EL (cell line): Measurements from ENCODE around the gene RBMS3.
"Not testable (repeated sequence)": the region's sequence is repeated elsewhere in the genome, so short reads cannot be mapped to it uniquely, and the experiment has no call there.

Experiments used
- DNase-seq: peaks from one replicate; pipeline ENCODE4 v3.0.0-alpha.2; 2016

RBMS3 gene

DNA sequence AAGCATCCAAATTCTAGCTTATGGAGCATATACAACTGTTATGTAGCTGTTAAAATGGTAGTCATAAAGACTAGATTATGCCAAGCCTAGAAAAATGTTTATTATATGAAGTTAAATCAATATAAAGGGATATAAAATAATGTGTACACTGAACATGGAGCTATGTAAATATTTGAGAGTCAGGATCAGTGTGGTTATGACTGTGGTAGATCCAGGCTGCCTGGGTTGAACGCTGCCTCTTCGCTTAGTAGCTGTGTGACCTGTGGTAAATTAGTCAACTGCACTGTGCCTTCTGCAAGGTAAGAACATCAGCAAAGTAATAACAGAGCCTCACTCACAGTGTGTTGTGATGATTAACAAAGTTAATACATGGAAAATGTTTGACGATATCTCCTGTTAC, 212.2 kb downstream of the RBMS3 start:
- DNase-seq: no peak

- DNase-seq: no peak
Observed at GRCh38 chr3:29494305-29495036, 213.6 kb downstream of the RBMS3 start.

DNA sequence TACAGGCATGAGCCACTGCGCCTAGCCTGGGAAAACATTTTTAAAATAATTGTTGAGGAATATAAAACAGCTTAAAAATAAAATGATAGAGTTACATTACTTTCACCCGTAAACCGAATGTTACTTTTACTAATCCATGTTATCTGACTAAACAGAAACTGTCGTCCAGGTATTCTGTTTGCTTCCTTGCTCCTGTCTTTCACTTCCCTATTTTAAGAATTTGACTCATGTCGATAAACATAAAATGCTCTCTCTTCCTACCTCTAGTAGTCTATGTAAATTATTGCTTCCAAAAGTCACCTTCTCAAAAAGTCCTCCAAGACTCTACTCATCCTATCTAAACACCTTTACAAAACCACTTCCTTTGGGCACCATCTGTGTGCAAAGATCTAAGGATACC, 216.4 kb downstream of the RBMS3 start:
- DNase-seq: no peak

GRCh38 chr3:29502771-29503170, 221.9 kb downstream of the RBMS3 start:
- DNase-seq: no peak

DNA sequence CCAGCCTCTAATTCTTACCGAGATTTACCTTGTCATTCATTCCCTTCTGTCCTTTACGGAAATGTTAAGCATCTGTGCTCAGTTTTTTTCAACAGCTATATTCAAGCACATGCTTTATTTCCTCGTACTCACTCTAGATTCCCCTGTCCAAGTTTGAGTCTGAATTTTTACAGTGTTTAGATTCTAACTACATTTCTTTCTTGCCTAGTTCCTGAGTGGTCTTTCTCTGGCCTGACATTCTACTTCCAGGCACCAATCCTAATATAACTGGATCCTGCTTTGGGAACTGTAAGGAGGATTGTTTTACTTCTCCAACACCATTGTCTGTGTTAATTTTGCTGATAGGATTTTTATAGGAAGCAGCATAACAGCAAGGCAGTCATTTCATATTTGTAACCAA, 222.4 kb downstream of the RBMS3 start:
- DNase-seq: no peak

- DNase-seq: no peak
Observed at GRCh38 chr3:29503958-29504357, 223.1 kb downstream of the RBMS3 start.

- no peak for DNase-seq
Observed at GRCh38 chr3:29506502-29506901, 225.6 kb downstream of the RBMS3 start.

DNA sequence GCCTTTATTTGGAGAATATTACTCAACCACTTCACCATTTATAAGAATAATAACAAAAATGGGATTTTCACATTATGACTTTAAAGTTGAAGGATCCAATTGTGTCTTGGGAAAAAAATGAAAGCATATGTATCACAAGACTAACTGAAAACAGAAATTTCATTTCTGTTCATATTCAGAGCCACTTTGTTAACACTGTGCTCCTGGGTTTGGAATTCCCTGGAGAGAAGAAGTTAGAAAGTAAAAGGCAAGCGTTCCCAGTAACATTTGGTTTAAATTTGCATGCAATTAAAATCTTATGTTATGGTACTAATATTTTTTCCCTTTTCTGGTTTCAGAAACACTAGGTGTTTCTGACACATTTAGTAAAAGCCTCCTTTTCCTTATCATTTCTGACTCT, 230.8 kb downstream of the RBMS3 start:
- DNase-seq: no peak

- no peak for DNase-seq
Observed at GRCh38 chr3:29512641-29513040, 231.8 kb downstream of the RBMS3 start.

DNA sequence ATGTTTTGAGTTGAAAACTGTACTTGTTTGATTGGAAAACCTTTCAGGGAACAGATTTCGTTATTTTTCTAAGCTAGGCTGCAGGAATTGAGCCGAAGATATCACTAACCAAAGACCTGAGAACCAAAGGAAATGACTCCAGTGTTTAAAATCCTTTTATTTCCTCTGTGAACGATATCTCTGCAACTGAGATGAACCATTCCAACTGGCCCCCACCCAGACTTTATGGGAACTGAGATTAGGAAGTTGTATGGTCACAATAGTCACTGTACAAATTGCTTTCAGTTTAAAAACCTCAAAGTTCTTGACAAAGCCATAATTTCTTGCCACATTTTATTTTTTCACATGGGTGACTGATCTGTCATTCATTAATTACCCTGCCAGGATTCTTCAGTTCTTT, 232.4 kb downstream of the RBMS3 start:
- DNase-seq: peak; percentile 26

GRCh38 chr3:29514170-29514569, 233.3 kb downstream of the RBMS3 start:
- DNase-seq: no peak

DNA sequence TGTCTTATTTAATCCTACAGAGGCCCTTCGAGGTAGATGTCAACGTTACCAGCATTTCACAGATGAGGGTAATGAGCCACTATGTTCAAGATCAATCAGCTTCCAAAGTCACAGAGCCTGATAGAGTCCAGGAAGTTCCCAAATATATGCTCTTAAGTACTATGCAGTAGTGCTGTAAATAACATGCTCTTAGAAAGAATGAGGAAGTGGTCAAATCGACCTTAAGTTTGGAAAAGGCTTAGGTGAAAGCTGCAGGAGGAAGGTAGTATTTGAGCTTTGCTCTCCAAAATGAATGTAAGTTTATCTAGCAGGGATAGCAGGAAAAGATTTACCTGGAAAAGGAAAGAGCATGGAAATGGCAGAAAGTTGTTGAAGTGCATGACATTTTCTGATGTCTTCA, 234.0 kb downstream of the RBMS3 start:
- DNase-seq: no peak

- peak; percentile 44 for DNase-seq
Observed at GRCh38 chr3:29515451-29515850, 234.6 kb downstream of the RBMS3 start.

DNA sequence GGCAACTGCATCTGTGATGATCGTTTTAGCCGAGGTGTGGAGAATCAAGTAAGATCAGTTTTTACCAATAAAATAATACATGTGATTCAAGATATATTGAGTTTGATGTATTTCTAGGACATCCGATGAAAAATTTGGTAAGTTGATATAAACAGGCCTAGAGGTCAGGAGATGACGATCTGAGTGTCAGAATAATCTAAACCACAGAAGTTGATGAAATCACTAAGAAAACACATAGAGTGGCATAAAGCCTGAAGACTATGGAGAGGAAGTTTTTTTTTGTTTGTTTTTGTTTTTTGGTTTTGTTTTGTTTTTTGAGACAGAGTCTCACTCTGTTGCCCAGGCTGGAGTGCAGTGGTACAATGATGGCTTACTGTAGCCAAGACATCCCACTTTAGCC, 235.3 kb downstream of the RBMS3 start:
- no peak for DNase-seq

GRCh38 chr3:29520764-29521163, 239.9 kb downstream of the RBMS3 start:
- no peak for DNase-seq

DNA sequence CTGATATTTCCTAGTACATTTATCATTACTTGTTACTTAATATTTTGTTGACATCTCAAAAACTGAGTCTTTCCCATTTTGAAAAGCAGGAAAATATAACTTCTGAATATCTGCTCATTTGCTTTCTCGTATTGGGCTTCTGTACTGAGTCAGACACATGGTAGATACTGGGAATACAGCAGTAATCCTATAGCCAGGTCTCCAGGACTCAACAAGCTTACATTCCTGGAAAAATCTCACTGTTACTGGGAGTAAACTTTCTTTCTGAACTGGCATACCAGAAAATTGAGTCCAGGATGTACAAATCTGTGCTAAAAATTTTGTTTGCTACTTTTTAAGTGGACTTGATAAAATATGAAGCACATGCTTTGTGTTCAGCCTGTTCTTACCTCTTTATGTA, 240.4 kb downstream of the RBMS3 start:
- no peak for DNase-seq

- DNase-seq: no peak
Observed at GRCh38 chr3:29521751-29522150, 240.9 kb downstream of the RBMS3 start.

- DNase-seq: not testable (repeated sequence)
Observed at GRCh38 chr3:29524433-29524832, 243.6 kb downstream of the RBMS3 start.

- DNase-seq: peak; percentile 41
Observed at GRCh38 chr3:29525254-29525881, 244.5 kb downstream of the RBMS3 start.

GRCh38 chr3:29527246-29527645, 246.4 kb downstream of the RBMS3 start:
- DNase-seq: no peak

- no peak for DNase-seq
Observed at GRCh38 chr3:29531644-29532043, 250.8 kb downstream of the RBMS3 start.

- DNase-seq: no peak
Observed at GRCh38 chr3:29532473-29532872, 251.6 kb downstream of the RBMS3 start.

DNA sequence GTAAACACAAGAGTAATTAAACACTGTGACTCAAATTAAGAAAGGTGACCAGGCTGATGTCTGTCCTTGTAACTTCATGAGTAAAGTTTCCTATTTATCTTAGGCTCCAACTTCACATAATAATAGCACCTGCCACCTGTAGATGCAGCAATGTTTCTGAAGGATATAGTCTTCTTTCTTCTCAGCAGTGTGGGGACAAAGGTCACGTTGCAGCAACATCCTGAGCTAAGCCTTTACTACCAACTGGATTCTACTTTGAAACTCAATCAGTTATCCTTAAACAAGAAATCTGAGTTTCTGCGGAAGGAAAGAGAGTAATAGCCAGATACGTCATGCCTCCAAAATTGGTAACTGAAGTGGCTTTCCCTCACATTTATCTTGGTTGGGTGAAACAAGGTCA, 253.1 kb downstream of the RBMS3 start:
- DNase-seq: no peak

GRCh38 chr3:29536016-29536758, 255.3 kb downstream of the RBMS3 start:
- DNase-seq: no peak
